OCI-LY3 (cell line): ENCODE measurements around the gene KBTBD8.

Experiments
- CTCF ChIP-seq: fragments of 200-600, 300-600 bp; sonication (generic); IDR thresholded peaks from 2 replicates; pipeline ENCODE4 v1.5.1; 2014; ENCODE audit warnings: antibody characterized with exemption, low read length, low read depth
- EZH2phosphoT487 ChIP-seq: fragments of 200-600 bp; shearing (Covaris generic); IDR thresholded peaks from 2 replicates; pipeline ENCODE4 v1.6.1; 2018; ENCODE audit warnings: antibody characterized with exemption, mixed run types, low read depth

DNA sequence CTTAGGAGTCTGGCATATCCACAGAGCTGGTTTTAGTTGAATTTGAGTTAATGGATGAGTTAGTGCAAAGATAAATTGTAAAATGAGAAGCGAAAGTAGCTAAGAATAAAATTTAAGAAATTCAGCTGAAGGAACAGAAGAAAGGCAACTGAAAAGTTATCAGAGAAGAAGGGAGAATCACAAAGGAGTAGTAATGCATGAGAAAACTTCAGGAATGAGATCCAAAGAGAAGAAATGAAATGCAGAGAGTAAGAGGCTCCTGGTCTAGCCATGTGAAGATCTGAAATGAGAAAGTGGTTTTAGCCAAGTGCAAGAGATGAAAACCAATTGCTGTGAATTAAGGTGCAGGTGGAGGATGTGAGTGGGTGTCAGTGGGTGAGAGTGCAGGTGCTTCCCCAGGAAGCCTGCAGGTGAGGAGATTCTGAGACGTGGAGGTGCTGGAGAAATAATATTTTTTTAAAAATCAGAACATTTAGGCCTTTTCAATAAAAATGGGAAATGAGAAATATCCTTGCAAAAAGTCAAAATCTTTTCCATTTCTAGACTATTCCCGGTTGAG is 18.5 kb downstream of the KBTBD8 start:
- no peak for TF ChIP-seq CTCF
- no peak for TF ChIP-seq EZH2phosphoT487
